Activated naive CD4-positive, alpha-beta T cell treated with anti-CD3 and anti-CD28 coated beads, Interleukin-2, amount 50 U/mL, for 24 hours (primary cell): ENCODE results near the gene KREMEN1.

Experiments
- H3K27ac Mint-ChIP-seq: one replicate; pipeline ENCODE4 v1.8.0; 2021; ENCODE audit warnings: mild to moderate bottlenecking, mixed read lengths
- H3K27me3 Mint-ChIP-seq: one replicate; pipeline ENCODE4 v1.8.0; 2021; ENCODE audit warnings: mixed read lengths
- H3K36me3 Mint-ChIP-seq: one replicate; pipeline ENCODE4 v1.8.0; 2021; ENCODE audit warnings: mixed read lengths
- H3K4me1 Mint-ChIP-seq: one replicate; pipeline ENCODE4 v1.8.0; 2021; ENCODE audit warnings: mixed read lengths
- H3K4me3 Mint-ChIP-seq: one replicate; pipeline ENCODE4 v1.8.0; 2021; ENCODE audit warnings: mild to moderate bottlenecking, mixed read lengths
- H3K9me3 Mint-ChIP-seq: one replicate; pipeline ENCODE4 v1.8.0; 2021; ENCODE audit warnings: mixed read lengths

Gene KREMEN1

DNA sequence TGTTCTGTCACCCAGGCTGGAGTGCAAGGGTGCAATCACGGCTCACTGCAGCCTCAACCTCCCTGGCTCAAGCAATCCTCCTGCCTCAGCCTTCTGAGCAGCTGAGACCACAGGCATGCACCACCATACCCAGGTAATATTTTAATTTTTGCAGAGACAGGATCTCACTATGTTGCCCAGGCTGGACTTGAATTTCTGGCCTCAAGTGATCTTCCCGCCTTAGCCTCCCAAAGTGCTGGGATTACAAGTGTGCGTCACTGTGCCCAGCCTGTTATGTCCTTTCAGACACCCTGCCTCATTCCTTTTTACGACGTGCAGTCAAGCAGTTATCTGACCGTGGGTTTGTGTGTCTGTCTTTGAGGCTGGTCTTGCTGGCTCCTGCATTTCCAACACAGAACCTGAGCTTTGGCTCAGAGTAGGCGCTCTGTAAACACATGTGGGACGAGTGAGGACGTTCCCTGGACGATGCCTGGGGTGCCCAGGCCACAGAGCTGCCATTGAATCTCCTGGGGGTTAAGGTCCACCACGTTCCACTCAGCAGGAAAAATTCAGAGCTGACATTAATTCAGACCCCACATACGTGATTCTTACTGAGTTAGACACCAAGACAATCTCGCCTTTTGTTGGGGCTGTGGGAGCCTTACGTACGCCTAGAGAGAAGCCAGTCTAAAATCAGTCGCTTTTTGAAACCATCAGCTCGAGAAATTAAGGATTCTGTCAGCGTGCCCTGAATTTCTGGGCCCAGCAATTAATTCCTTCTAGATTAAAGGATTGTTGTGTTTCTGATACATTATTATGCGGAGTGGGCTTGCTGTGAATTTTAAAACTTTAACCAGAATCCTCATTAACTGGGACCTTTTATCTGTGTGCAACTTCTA, 111.4 kb downstream of the KREMEN1 start:
- Mint-ChIP-seq H3K9me3 (no peaks in the 10 kb centered on the region), H3K27ac (no peak overlapping the region), H3K36me3 (no peaks in the 10 kb centered on the region), H3K4me3 (no peak overlapping the region), H3K4me1 (no peaks in the 10 kb centered on the region), H3K27me3 (no peaks in the 10 kb centered on the region)

DNA sequence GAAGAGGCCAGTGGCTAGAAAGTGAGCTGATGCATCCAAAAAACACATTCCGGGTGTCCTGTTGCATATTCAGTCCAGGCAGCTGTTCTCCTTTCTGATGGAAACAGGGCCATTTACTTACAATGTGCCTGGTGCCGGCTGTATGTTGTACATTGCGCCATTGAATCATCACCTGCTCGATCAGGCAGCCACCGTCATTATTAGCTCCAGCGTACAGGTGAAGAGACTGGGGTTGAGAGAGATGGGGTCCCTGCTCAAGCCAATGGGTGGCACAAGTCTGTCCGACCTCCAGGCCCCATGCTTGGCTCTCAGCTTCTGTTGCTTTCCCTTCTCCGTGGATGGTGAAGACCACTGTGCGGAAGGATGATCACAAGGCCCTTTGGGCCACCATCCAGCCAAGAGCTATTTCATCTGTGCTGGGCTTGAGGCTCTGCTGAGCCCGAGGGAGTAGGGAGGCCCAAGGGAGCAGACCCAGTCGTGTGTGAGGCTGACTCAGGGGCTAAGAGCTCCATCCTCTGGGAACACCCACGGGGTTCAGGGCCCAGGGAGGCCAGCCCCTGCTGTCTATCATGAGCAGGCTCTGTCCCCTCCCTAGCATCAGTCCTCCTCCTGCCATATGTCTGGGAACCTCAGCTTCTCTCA, 112.1 kb downstream of the KREMEN1 start:
- Mint-ChIP-seq H3K9me3 (no peaks in the 10 kb centered on the region), H3K36me3 (no peaks in the 10 kb centered on the region), H3K27ac (no peak overlapping the region), H3K27me3 (no peaks in the 10 kb centered on the region), H3K4me3 (no peak overlapping the region), H3K4me1 (no peaks in the 10 kb centered on the region)

DNA sequence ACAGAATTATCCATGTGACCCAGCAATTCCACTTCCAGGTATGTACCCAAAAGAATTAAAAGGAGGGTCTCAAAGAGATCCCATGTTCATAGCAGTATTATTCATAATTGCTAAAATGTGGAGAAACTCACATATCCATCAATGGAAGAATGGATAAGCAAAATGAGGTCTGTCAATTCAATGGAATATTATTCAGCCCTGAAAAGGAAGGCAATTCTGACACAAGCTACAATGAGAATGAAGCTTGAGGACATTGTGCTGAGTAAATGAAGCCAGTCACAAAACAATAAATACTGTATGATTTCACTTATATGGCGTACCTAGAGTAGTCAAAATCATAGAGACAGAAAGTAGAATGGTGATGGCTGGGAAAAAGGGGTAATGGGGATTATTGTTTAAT, 113.5 kb downstream of the KREMEN1 start:
- Mint-ChIP-seq H3K9me3 (no peaks in the 10 kb centered on the region), H3K36me3 (no peaks in the 10 kb centered on the region), H3K4me1 (no peaks in the 10 kb centered on the region), H3K4me3 (no peak overlapping the region), H3K27me3 (no peaks in the 10 kb centered on the region), H3K27ac (no peak overlapping the region)

DNA sequence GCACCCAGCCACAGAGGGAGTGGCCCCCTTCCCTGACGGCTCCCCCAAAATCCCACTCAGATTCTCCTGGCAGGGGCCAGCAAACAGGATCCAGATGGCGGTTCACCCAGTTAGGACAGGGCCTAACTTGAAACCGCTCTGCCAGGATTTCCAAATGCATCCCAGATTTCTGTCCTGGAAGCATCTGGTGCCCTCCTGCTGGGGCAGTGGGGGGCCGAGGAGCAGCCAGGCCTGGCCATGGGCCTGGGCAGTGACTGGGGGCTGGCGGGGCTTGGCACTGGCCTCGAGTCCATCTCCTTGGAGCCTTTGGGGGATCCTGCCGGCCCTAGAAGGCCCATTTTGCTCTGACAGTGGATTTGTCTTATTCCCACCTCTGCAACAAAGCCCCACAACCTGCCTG, 115.0 kb downstream of the KREMEN1 start:
- H3K27ac Mint-ChIP-seq: no peak overlapping the region
- no peaks in the 10 kb centered on the region for H3K36me3 Mint-ChIP-seq
- no peaks in the 10 kb centered on the region for H3K9me3 Mint-ChIP-seq
- H3K4me1 Mint-ChIP-seq: no peaks in the 10 kb centered on the region
- no peak overlapping the region for H3K4me3 Mint-ChIP-seq
- H3K27me3 Mint-ChIP-seq: no peaks in the 10 kb centered on the region

DNA sequence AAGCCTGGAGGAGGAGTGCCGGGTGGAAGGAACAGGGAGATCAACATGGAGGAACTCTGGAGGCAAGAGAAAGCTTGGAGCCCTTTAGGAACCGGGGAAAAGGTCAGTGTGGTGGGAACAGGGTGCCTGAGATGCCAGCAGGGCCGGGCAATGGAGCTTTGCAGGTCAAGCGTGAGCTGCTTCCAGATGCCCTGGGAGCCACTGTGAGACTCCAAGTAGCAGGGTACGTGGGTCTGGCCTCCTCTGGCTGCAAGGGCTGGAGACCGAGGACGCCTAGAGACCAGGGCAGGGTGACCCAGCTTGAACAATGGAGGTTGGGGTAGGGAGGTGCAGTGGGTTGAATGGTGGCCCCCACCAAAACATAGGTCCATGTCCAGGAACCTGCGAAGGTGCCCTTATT, 117.2 kb downstream of the KREMEN1 start:
- Mint-ChIP-seq H3K9me3 (no peaks in the 10 kb centered on the region), H3K27ac (no peak overlapping the region), H3K4me1 (no peaks in the 10 kb centered on the region), H3K27me3 (peaks cover 2% of the 10 kb centered on the region), H3K36me3 (no peaks in the 10 kb centered on the region), H3K4me3 (no peak overlapping the region)

DNA sequence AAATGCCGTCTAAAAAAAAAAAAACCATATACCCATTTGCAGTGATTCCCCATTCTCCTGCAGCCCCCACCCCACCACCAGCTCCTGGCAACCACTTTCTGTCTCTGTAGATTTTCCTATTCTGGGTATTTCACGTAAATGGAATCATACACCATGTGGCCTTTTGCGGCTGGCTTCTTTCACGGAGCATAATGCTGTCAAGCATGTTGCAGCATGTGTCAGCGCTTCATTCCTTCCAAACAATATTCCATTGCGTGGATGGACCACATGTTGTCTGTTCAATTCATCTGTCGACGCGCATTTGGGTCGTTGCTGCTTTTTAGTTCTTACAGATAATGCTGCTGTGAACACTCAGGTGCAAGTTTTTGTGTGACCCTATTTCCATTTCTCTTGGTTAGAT, 118.1 kb downstream of the KREMEN1 start:
- H3K9me3 Mint-ChIP-seq: no peaks in the 10 kb centered on the region

DNA sequence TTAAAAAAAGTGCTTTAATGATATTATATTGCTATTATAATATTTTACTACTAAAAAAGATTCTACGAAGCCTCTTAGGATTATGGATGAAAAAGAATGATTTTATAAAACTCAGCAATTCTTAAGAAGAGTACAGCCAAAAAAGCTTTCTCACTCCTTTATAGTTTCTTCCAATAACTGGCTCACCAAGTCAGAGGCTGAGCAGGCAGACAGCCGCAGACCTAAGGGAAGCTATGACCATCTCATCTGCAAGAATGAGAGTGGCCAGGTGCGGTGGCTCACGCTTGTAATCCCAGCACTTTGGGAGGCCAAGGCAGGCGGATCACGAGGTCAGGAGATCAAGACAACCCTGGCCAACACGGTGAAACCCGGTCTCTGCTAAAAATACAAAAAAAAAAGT, 120.2 kb downstream of the KREMEN1 start:
- Mint-ChIP-seq H3K4me1 (no peaks in the 10 kb centered on the region), H3K9me3 (no peaks in the 10 kb centered on the region), H3K4me3 (no peak overlapping the region), H3K27ac (no peak overlapping the region), H3K27me3 (peaks cover 4% of the 10 kb centered on the region), H3K36me3 (no peaks in the 10 kb centered on the region)

More for the DNA sequence above, 118.1 kb downstream of the KREMEN1 start:
- Mint-ChIP-seq H3K36me3 (no peaks in the 10 kb centered on the region), H3K27ac (no peak overlapping the region), H3K4me3 (no peak overlapping the region), H3K27me3 (peaks cover 2% of the 10 kb centered on the region), H3K4me1 (no peaks in the 10 kb centered on the region)

DNA sequence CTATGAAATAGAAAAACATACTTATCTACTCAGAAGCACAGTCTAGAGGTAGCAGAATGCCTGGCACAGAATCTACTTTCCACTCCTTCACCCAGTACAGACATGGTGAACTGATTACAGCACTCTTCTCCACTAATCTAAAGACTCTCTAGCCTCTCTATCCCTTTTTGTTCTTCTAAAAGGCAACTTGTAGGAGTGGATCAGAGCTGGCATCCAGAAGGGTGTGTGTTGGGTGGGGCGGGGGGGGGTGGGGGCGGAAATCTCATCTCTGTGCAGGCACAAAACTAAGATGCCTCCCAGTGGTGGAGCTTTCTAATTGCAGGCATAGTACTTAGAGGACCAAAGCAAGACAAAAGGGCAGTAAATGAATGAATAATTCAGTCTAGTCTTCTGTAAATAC, 121.3 kb downstream of the KREMEN1 start:
- H3K9me3 Mint-ChIP-seq: no peaks in the 10 kb centered on the region
- peaks cover 4% of the 10 kb centered on the region for H3K27me3 Mint-ChIP-seq
- H3K27ac Mint-ChIP-seq: no peak overlapping the region
- no peak overlapping the region for H3K4me3 Mint-ChIP-seq
- no peaks in the 10 kb centered on the region for H3K4me1 Mint-ChIP-seq
- H3K36me3 Mint-ChIP-seq: no peaks in the 10 kb centered on the region

DNA sequence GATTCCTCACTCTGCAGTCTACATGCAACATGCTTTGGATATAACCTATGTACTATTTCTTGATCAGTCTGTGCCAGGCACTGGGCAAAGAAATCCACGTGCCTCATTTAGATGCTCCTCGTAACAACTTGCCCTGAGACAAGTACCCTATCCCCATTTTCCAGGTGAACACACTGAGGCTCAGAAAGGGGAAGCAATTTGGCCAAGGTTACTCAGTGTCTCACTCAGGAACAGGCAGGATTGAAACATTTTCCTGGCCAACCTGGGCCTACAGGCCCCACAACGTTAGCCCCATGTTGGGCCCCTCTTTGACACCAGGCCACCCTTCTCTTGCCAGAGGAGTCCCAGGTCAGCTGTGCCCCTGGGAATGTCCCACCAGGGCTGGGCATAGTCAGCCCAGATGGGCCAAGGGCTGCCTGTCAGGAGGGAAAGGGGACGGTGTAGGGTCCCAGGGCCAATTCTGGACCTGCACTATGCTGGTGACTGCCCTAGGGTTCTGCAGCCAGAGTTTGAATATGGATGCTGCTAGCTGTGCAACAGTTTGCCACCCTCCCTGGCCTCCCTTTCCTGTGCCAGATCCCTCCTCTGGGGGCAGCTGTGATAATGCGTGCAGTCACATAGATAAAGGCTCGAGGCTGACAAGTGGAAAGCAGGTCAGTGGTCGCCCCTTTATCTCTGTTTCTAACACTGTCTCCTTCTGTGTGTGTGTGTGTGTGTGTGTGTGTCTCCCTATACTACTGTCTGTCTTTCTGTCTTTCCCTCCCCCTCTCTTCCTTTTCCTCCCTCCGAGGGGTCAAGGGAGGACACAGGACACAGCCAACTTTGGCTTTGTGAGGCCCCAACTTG, 122.5 kb downstream of the KREMEN1 start:
- no peak overlapping the region for H3K27ac Mint-ChIP-seq
- H3K4me1 Mint-ChIP-seq: no peaks in the 10 kb centered on the region
- H3K36me3 Mint-ChIP-seq: no peaks in the 10 kb centered on the region
- no peaks in the 10 kb centered on the region for H3K9me3 Mint-ChIP-seq
- H3K4me3 Mint-ChIP-seq: no peak overlapping the region
- H3K27me3 Mint-ChIP-seq: peaks cover 7% of the 10 kb centered on the region

DNA sequence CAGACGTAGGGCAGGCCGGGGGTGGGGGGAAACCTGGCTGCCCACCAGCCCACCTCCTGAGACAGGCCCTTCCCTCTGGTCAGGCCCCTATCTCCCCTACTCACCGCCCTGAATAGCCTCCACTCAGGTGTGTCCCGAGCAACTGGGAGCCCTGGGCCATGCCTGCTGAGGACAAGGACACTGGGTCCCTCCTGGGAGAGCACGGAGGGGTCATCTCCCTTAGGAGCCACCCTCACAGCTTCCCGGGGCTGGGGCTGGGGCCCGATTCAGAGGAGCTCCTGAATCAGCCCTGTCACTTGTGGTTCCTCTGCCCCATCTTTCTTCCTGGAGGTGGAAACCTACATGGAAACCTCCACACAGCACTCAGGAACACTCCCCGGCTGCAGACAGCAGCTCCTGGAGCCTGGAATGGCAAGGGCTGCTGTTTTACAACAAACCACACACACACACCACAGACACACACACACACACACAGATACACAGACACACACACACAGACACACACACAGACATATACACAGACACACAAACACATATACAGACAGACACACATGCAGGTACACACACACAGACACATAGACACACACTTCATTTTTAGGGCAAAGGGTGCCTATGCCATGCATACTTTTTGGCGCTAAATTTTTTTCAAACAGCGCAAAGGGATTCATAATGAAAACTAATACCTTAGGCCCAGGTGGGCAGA, 123.3 kb downstream of the KREMEN1 start:
- Mint-ChIP-seq H3K36me3 (no peaks in the 10 kb centered on the region), H3K27ac (no peak overlapping the region), H3K9me3 (no peaks in the 10 kb centered on the region), H3K27me3 (peaks cover 10% of the 10 kb centered on the region), H3K4me1 (no peaks in the 10 kb centered on the region), H3K4me3 (no peak overlapping the region)

DNA sequence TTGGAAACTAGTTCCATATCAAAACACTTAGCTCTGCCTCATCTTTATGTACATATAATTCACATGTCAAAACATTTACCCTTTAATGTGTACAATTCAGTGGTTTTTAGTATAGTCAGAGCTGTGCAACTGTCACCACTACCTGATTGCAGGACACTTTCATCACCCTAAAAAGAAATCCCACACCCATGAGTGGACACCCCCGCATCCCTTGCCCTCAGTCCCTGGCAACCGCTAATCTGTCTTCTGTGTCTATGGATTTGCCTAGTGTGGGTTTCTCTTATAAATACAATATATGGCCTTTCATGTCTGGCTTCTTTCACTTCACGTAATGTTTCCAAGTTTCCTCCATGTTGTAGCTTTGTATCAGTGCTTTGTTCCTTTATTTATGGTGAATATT, 124.3 kb downstream of the KREMEN1 start:
- Mint-ChIP-seq H3K27ac (no peak overlapping the region), H3K36me3 (no peaks in the 10 kb centered on the region), H3K4me1 (peaks cover 2% of the 10 kb centered on the region), H3K9me3 (no peaks in the 10 kb centered on the region), H3K4me3 (no peak overlapping the region), H3K27me3 (peaks cover 13% of the 10 kb centered on the region)

DNA sequence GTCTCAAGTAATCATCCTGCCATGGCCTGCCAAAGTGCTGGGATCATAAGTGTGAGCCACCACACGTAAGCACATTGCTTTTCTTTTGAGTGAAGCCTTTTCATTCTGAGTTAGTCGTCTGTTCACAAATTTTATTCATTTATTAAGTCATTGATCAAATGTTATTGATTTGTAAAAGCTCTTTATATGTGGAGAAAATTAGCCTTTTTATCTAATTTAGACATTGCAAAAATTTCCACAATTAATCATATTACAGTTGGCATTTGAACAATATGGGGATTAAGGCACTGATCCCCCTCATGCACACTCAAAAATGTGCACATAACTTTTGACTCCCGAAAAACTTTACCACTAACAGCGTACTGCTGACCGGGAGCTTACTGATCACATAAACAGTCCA, 125.4 kb downstream of the KREMEN1 start:
- Mint-ChIP-seq H3K27ac (no peak overlapping the region), H3K9me3 (no peaks in the 10 kb centered on the region), H3K4me1 (peaks cover 9% of the 10 kb centered on the region), H3K36me3 (no peaks in the 10 kb centered on the region), H3K27me3 (peaks cover 13% of the 10 kb centered on the region), H3K4me3 (no peak overlapping the region)

DNA sequence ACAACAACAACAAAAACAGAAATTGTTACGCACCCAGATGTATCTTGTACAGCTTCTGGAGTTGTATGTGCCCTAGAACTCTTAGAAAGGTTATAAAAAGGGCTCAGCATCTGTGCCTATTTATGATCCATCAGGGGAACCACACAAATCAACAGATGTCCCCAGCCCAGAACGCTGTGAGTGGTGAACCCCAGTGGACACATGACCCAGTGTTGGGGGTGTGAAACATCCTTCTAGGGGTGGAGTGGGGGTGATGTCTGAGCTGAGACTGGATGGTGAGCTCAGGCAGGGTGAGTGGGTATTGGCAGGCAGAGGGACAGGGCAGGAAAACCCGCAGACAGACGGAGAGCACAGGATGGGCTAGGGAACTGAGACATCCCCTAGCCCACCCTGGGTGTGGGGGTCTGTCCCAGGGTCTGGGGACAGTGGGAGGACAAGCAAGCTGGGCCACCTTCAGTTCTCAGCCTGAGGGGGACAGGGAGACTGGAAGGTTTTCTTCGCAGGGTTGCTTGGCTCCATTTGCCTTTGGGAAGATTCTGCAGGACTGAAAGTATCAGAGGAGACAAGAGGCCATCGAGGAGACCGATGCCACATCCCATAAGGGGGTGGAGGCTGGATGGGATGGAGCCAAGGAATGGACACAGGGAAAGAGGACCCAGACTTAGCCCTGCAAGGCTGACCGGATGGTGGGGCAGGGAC, 127.0 kb downstream of the KREMEN1 start:
- no peaks in the 10 kb centered on the region for H3K36me3 Mint-ChIP-seq
- no peaks in the 10 kb centered on the region for H3K9me3 Mint-ChIP-seq
- H3K27ac Mint-ChIP-seq: no peak overlapping the region
- H3K4me1 Mint-ChIP-seq: peaks cover 9% of the 10 kb centered on the region
- no peak overlapping the region for H3K4me3 Mint-ChIP-seq
- H3K27me3 Mint-ChIP-seq: peaks cover 18% of the 10 kb centered on the region

DNA sequence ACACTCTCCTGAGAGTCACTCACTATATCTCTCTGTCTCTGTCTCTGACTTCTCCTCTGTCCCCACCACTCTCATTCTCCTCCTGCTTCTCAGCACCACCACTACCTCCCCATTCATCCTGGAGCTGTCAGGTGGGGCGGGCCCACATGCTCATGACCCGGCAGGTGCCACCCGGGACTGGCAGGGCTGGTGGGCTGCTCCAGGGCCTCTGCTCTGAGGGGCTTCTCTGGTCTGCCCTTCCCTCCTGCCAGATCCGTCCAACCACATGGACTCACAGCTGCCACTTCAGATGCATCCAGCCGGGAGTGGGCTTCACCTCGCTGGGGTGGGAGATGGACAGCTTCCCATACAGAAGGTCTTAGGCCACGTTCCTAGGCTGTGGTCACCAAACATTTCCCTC, 128.1 kb downstream of the KREMEN1 start:
- H3K36me3 Mint-ChIP-seq: no peaks in the 10 kb centered on the region
- peaks cover 9% of the 10 kb centered on the region for H3K4me1 Mint-ChIP-seq
- peaks cover 20% of the 10 kb centered on the region for H3K27me3 Mint-ChIP-seq
- H3K4me3 Mint-ChIP-seq: no peak overlapping the region
- H3K27ac Mint-ChIP-seq: no peak overlapping the region
- H3K9me3 Mint-ChIP-seq: no peaks in the 10 kb centered on the region

DNA sequence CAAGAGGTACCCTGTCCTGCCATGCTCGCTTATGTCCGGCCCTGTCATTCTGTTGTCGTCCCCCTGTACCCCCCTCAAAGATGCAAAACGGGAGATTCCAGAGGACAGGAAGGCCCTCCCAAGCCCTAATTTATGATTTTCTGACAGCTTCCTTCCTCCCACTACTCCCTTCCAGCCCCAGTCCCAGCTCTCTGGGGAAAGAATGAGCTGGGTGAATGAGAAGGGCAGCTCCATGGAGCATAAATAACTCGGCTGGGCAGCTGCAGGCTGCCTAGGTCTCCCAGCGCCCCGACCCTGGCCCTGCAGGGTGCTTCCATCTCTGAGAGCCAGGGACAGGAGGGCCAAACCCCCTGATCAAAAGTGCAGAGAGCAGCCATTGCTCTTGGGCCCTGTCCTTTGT, 128.9 kb downstream of the KREMEN1 start:
- Mint-ChIP-seq H3K36me3 (no peaks in the 10 kb centered on the region), H3K27me3 (peaks cover 23% of the 10 kb centered on the region), H3K4me3 (no peak overlapping the region), H3K27ac (no peak overlapping the region), H3K4me1 (peaks cover 14% of the 10 kb centered on the region), H3K9me3 (no peaks in the 10 kb centered on the region)
